AG04449 (cell line): Measurements from ENCODE around the gene SLFN12L.

Experiments used
- CTCF ChIA-PET: fragments of 350-600 bp; formaldehyde crosslinking; extraction: SDS; loops from one replicate; lab custom pipeline; 2021; ENCODE audit warnings: antibody characterized with exemption; lab: Yijun Ruan, JAX
- POLR2A ChIA-PET: fragments of 400-600, 350-600 bp; formaldehyde crosslinking; extraction: SDS; loops from one replicate; lab custom pipeline; 2020; ENCODE audit warnings: antibody characterized with exemption, inconsistent platforms; lab: Yijun Ruan, JAX
- DNase-seq: peaks from one replicate; pipeline ENCODE4 v3.0.0-alpha.2; 2010; ENCODE audit warnings: low read depth, low spot score
- H3K4me3 ChIP-seq: 2 replicates; pipeline ENCODE4 v1.5.1; 2011; ENCODE audit warnings: low read depth, mild to moderate bottlenecking, control low read depth, low read length
- TF ChIP-seq, protein P1 (sequence below): IDR thresholded peaks from one replicate; pipeline ENCODE4 v1.5.1; 2011; ENCODE audit warnings: mild to moderate bottlenecking, moderate library complexity, low read length, control low read depth, inconsistent platforms; ENCODE audit not compliant: insufficient read depth; ENCODE audit errors: missing control alignments

Gene SLFN12L

DNA sequence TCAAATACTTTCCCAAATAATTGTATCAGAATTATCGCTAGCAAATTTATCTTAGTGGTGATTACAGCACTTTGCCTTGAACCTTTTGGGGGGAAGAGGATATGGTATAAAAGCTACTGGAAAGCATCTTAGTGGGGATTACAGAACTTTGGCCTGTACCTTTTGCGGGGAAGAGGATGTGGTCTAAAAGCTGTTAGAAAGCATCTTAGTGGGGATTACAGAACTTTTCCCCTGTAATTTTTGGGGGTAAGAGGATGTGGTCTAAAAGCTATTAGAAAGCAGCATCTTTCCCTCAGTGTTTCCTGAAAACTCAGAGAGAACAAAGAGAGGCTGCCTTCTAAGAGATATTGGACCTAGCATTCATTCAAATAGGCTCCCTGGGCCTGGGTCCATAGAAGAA, 109.2 kb downstream of the SLFN12L start:
- H3K4me3 ChIP-seq = no peak overlapping the region
- TF ChIP-seq, protein P1, sequence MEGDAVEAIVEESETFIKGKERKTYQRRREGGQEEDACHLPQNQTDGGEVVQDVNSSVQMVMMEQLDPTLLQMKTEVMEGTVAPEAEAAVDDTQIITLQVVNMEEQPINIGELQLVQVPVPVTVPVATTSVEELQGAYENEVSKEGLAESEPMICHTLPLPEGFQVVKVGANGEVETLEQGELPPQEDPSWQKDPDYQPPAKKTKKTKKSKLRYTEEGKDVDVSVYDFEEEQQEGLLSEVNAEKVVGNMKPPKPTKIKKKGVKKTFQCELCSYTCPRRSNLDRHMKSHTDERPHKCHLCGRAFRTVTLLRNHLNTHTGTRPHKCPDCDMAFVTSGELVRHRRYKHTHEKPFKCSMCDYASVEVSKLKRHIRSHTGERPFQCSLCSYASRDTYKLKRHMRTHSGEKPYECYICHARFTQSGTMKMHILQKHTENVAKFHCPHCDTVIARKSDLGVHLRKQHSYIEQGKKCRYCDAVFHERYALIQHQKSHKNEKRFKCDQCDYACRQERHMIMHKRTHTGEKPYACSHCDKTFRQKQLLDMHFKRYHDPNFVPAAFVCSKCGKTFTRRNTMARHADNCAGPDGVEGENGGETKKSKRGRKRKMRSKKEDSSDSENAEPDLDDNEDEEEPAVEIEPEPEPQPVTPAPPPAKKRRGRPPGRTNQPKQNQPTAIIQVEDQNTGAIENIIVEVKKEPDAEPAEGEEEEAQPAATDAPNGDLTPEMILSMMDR = no peak
- ChIA-PET POLR2A (no interaction called here), CTCF (no interaction called here)
- DNase-seq = no peak

DNA sequence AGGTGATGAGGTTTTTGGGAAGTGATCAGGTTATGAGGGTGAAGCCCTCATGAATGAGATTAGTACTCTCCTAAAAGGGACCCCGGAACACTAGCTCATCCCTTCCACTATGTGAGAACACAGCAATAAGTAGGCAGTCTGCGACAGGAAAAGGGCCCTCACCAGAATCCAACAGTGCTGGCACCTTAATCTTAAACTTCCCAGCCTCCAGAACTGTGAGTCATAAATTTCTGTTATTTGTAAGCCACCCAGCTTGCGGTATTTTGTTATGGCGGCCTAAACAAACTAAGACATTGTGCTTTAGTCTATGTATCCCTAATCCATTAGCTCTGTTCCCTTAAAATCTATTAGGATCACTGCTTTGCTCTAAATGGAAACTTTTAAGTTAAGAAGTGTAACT, 113.7 kb downstream of the SLFN12L start:
- H3K4me3 ChIP-seq = no peak overlapping the region
- CTCF ChIA-PET = interaction anchor here (1.5 kb wide), 3 partner anchors 17 to 111 kb away, joined by 3 to 6 read pairs (median 3); partner anchors contain the start of gene SLFN13
- no peak for DNase-seq
- TF ChIP-seq, protein P1 = no peak
- POLR2A ChIA-PET = interaction anchor here (1.1 kb wide), 1 partner anchor 73 kb away, joined by 3 read pairs; no protein-coding TSS in a partner anchor
